T1000 (cell line): Measurements from ENCODE around the gene PAX5.

ENCODE experiments used
- DNase-seq: peaks from one replicate; lab custom pipeline; 2025; ENCODE audit warnings: mixed read lengths; lab: John Stamatoyannopoulos, UW

Gene PAX5

GRCh38 chr9:36987409-36987808, 46.7 kb downstream of the PAX5 start:
- DNase-seq: no peak

DNA sequence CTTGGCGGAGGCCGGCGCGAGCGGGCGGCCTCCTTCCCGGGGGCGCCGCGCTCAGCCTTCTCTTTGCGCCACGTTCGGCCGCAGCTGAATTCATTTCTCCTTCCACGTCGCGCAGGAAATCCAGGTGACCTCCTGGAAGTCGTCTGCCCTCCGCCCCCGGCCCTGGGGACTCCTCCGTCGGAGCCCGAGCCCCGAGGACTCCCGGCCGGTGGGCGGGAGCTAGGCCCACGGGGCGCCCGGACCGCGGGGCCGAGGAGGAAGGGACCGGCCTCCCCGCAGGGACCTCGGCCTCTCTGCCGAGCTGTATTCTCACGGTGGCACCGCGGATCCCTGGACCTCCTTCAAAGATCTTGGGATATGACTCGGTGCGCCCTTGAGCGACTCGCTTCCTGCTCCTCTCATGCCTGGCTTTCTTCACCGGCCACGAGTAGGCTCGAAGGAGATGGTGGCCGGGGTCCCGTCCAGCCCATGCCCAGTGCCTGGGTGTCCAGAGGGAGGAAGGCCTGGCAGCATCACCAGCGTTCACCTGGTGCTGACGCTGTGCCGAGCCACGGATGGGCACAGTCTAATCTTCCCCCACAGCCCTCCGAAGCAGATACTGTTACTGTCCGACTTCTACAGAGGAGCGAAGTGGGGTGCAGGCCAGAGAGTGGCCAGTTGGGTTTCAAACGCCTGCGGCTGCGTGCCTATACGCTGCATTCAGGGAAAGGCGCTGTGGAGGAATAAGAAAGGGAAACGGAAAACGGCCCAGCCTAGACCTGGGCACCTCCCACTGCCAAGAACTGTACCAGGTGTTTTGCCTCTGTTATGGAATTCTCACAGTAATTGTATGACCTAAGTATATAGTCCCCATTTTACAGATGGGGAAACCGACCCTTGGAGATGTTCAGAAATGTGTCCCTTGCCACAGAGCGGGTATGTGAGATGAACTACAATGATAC, 47.3 kb downstream of the PAX5 start:
- no peak for DNase-seq

DNA sequence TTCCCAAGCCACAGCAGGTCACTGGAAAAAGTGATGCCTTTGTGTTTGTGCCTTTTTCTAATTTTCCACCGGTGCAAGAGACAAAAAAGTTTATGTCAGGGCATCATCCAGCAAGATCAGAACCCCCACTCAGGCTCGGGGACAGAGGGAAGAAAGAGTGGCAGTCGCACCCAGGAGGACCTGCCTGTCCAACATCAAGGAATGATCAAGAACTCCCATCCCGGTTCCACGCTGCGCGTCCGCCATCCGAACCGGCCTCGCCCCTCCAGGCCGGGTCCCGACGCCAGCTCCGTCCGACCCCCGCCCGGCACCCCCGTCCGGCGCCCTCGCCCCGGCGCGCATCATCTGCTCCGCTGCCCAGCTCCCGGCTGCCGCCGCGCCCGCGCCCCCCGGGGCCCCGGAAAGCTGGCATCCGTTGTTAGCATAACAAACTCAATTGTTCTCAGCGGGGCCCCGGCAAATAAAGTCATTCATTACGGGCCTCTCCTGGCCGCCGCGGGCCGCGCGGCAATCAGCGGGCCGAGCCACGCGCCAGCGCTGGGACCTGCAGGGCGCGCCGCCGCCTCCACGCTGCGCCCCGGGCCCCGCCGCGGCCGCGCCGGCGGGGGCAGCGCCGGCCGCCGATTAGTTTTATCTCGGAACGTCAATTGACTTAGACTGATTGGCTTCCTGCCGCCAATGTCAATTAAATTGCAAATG, 48.1 kb downstream of the PAX5 start:
- no peak for DNase-seq

- DNase-seq: no peak
Measured at GRCh38 chr9:36985061-36985768, 48.9 kb downstream of the PAX5 start.

GRCh38 chr9:36980148-36980974, 53.7 kb downstream of the PAX5 start:
- no peak for DNase-seq

- no peak for DNase-seq
Measured at GRCh38 chr9:36976371-36977030, 57.6 kb downstream of the PAX5 start.

- DNase-seq: no peak
Measured at GRCh38 chr9:36974731-36975130, 59.3 kb downstream of the PAX5 start.

DNA sequence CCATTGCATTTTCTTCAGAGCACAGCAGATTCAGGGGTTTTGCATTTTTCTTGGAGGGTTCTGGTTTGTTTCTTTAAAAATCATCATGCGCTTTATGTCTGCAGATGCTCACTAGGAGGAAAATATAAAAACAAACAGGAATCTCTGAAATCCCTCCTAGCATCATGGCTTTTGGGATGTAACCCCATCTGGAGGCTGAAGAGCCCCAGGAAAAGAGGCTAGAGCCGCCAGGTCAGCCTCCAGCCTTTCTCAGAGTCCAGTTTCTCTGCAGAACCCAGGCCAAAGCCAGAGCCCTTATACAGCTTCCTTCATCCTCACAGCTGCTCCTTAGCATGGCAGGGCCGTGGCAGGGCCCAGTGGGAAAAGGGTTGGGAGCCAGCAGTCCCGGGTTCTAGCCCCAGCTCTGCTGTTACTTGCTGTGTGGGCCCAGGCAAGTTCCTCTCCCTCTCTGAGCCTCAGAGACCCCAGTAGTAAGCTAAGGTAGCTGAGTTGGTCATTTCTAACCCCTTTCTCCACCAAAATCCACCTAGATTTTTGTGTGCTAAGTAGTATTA, 62.1 kb downstream of the PAX5 start:
- no peak for DNase-seq

GRCh38 chr9:36970007-36970888, 63.8 kb downstream of the PAX5 start:
- DNase-seq: no peak

- no peak for DNase-seq
Measured at GRCh38 chr9:36969216-36969771, 64.8 kb downstream of the PAX5 start.

DNA sequence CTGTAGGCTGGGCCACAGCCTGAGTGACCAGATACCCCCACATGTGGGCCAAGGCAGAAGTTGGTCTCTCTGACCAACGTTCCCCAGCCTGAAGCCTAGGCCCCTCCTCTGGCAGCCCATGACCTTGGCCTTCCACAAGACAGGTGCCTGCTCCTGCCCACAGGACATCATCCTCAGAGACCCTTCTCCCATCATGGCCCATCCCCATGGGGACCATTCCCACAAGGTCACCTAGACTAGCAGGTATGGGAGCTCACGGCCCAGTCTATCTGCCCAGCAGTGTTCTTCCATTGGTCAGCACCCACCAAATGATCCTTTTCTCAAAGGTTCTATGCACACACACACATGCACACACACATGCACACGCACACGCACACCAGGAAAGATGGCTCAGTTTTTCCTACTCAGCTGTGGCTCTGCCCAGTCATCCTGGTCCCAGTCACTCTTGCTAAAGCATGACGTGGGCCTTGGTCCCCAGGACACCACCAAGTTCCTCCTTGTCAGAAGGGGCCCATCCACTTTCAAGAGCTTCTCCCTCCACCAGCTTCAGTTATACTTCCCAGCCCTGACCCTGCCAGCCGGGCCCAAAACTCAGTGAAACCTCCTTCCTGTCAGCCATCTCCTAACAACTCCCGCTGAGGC, 65.4 kb downstream of the PAX5 start:
- DNase-seq: no peak

- DNase-seq: no peak
Measured at GRCh38 chr9:36967997-36968396, 66.1 kb downstream of the PAX5 start.

GRCh38 chr9:36966371-36967097, 67.5 kb downstream of the PAX5 start:
- DNase-seq: no peak

DNA sequence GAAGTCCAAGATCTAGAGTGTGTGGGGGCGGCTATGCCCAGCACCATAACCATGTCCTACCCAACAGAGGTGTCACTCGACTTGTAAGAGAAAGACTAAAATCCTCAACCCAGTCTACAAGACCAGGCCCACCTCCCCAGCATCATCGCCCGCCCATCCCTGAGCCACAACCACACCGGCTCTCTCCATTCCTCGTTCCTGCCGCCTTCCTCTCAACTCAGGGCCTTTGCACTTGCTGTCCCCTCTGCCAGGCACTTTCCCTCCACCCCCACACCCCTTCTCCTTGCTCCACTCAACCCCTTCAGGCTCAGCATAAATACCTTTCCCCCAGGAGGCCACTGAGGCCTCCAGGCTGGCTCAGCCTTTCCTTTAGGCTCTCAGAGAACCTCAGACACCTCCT, 69.3 kb downstream of the PAX5 start:
- DNase-seq: no peak

- DNase-seq: no peak
Measured at GRCh38 chr9:36963346-36963745, 70.7 kb downstream of the PAX5 start.

- DNase-seq: no peak
Measured at GRCh38 chr9:36962691-36963090, 71.4 kb downstream of the PAX5 start.

- DNase-seq: no peak
Measured at GRCh38 chr9:36961561-36962325, 72.3 kb downstream of the PAX5 start.

- DNase-seq: no peak
Measured at GRCh38 chr9:36961051-36961450, 73.0 kb downstream of the PAX5 start.
